ENCODE measurements around the gene PALLD. TPM values are rescaled to one million over a fixed set of nuclear protein-coding genes. Genes with fewer than 3 reads are reported as not detected.
"Not testable (repeated sequence)": the region's sequence is repeated elsewhere in the genome, so short reads cannot be mapped to it uniquely, and the experiment has no call there.

The PALLD gene
- total RNA-seq, 4 donors from 2014 or later, result 1,036 to 2,270 (median 2,202) TPM

DNA sequence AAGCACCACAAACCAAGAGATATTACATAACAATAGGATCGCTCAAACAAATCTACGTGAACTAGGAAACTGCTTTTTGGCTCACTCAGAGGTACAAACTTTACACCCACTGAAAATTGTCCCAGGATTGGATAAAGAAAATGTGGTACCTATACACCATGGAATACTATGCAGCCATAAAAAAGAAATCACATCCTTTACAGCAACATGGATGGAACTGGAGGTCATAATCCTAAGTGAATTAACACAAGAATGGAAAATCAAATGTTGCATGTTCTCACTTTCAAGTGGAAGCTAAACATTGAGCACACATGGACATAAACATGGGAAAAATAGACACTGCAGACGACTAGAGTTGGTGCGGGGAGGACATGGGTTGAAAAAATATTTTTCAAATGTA lies 305.4 kb downstream of the PALLD start:
- Histone ChIP-seq H3K36me3 (no peaks in the 10 kb centered on the region), H3K4me1 (peaks cover 0 to 22% (median 3%) of the 10 kb centered on the region in 3 donors), H3K27ac (no peak overlapping the region), H3K27me3 (no peaks in the 10 kb centered on the region), H3K4me3 (no peak overlapping the region), H3K9me3 (no peaks in the 10 kb centered on the region)
- WGBS, 2 donors (ENCODE audit: low coverage in 1 of 2), result 91 to 92% methylated on average over 4 of the region's 4 CpGs
- TF ChIP-seq POLR2A (IDR thresholded peaks at IDR 0.05) (no peak), POLR2AphosphoS5 (IDR thresholded peaks at IDR 0.05) (no peak), EP300 (IDR thresholded peaks at IDR 0.05) (no peak)
- TF ChIP-seq, protein P1, sequence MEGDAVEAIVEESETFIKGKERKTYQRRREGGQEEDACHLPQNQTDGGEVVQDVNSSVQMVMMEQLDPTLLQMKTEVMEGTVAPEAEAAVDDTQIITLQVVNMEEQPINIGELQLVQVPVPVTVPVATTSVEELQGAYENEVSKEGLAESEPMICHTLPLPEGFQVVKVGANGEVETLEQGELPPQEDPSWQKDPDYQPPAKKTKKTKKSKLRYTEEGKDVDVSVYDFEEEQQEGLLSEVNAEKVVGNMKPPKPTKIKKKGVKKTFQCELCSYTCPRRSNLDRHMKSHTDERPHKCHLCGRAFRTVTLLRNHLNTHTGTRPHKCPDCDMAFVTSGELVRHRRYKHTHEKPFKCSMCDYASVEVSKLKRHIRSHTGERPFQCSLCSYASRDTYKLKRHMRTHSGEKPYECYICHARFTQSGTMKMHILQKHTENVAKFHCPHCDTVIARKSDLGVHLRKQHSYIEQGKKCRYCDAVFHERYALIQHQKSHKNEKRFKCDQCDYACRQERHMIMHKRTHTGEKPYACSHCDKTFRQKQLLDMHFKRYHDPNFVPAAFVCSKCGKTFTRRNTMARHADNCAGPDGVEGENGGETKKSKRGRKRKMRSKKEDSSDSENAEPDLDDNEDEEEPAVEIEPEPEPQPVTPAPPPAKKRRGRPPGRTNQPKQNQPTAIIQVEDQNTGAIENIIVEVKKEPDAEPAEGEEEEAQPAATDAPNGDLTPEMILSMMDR (IDR thresholded peaks at IDR 0.05), result no peak
- ATAC-seq, result no peak

DNA sequence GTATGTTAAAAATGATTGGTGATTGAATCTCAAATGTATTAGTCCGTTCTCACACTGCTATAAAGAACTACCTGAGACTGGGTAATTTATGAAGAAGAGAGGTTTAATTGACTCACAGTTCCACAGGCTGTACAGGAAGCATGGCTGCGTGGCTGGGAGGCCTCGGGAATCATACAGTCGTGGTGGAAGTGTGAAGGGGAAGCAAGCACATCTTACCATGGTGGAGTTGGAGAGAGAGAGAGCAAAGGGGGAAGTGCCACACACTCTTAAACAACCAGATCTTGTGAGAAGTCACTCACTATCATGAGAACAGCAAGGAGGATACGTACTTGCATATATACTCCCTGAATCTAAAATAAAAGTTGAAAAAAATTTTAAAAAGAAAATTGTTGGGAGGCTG lies 306.2 kb downstream of the PALLD start:
- 85 to 91% methylated on average over 2 to 5 of the region's 5 CpGs for WGBS, 2 donors (ENCODE audit: low coverage in 1 of 2)
- not testable (repeated sequence) for H3K36me3 ChIP-seq, ATAC-seq, H3K27ac ChIP-seq, H3K27me3 ChIP-seq, H3K4me3 ChIP-seq, H3K9me3 ChIP-seq
- H3K4me1 ChIP-seq, result peaks cover 0 to 13% (median 0%) of the 10 kb centered on the region in 3 donors

DNA sequence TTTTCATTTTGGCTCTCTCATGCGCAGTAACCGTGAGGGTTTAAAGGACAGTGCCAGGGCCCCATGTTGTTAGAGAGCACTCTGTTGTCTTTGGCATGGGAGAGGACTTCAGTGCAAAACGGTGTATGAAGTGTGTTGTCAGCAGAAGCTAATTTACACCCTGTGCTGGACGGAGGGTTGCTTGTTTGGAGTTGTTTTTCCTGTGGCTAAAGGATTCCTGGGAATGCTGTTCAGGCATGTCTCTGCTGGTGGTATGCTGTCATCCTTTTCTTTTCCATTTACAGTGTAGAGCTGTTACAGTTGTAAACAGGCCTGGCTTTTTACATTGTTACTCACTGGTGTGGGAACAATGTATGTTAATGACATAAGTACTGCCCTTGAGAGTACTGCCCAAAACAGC lies 306.9 kb downstream of the PALLD start:
- Histone ChIP-seq H3K27me3 (no peaks in the 10 kb centered on the region), H3K4me3 (no peak overlapping the region), H3K27ac (peak overlapping the region in 2 of 4 donors; percentile 24 to 43), H3K9me3 (no peaks in the 10 kb centered on the region), H3K36me3 (no peaks in the 10 kb centered on the region), H3K4me1 (peaks cover 0 to 12% (median 0%) of the 10 kb centered on the region in 3 donors)
- WGBS, 2 donors (ENCODE audit: low coverage in 1 of 2), result 43 to 58% methylated on average over 3 to 4 of the region's 4 CpGs
- ATAC-seq, result peak; percentile 23
- no peak for TF ChIP-seq POLR2A (IDR thresholded peaks at IDR 0.05)
- no peak for TF ChIP-seq EP300 (IDR thresholded peaks at IDR 0.05)
- TF ChIP-seq, protein P1 (IDR thresholded peaks at IDR 0.05), result no peak
- no peak for TF ChIP-seq POLR2AphosphoS5 (IDR thresholded peaks at IDR 0.05)

DNA sequence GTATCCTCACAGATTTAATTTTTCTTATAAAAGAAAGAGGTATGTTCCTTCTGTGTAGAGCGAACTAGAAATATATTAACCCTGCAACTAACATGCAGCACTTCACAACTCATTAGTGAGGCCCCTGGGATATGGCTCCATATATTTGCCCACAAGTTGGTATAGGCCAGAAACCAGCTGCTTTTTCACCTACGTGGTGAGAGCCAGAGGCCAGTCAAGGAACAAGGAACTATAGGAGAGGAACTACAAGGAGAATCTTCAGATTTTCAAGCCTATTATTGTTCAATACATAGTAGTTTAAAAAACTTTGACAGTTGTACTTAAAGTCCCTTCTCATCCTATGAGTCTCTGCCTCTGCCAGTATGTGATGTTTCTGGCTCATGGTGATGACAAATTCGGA lies 307.3 kb downstream of the PALLD start:
- H3K27me3 ChIP-seq, result no peaks in the 10 kb centered on the region
- no peaks in the 10 kb centered on the region for H3K36me3 ChIP-seq
- TF ChIP-seq, protein P1 (IDR thresholded peaks at IDR 0.05), result no peak
- no peak for TF ChIP-seq POLR2AphosphoS5 (IDR thresholded peaks at IDR 0.05)
- TF ChIP-seq POLR2A (IDR thresholded peaks at IDR 0.05), result no peak
- no peak for TF ChIP-seq EP300 (IDR thresholded peaks at IDR 0.05)
- H3K27ac ChIP-seq, result peak overlapping the region in 2 of 4 donors; percentile 24 to 43
- H3K9me3 ChIP-seq, result no peaks in the 10 kb centered on the region
- WGBS, 2 donors (ENCODE audit: low coverage in 1 of 2), result 68 to 75% methylated on average over 2 to 3 of the region's 3 CpGs
- ATAC-seq, result no peak
- H3K4me3 ChIP-seq, result no peak overlapping the region
- peaks cover 0 to 12% (median 0%) of the 10 kb centered on the region in 3 donors for H3K4me1 ChIP-seq

DNA sequence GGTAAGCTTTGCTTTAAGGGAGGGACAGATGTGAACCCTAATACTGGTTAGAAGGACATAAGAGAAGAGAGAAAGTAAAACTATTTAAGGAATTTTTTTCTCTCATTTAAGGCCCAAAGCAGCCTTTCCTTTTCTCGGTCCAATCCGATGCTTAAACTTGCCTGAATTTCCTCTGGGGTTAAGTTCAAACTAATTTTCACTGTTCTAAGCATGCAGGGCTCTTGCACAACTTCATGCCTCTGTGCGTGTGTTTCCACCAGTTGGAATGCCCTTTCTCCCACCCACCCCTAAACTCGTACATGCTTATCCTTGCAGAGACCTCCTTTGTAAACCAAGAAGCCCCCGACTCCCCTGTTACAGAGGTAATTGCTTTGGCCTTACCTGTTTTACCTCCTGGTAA lies 308.5 kb downstream of the PALLD start:
- TF ChIP-seq EP300 (IDR thresholded peaks at IDR 0.05) (no peak), POLR2A (IDR thresholded peaks at IDR 0.05) (no peak), POLR2AphosphoS5 (IDR thresholded peaks at IDR 0.05) (no peak)
- TF ChIP-seq, protein P1 (IDR thresholded peaks at IDR 0.05), result no peak
- no peak overlapping the region for H3K4me3 ChIP-seq
- 77 to 80% methylated on average over 4 to 5 of the region's 5 CpGs for WGBS, 2 donors (ENCODE audit: low coverage in 1 of 2)
- ATAC-seq, result no peak
- H3K27ac ChIP-seq, result no peak overlapping the region
- H3K36me3 ChIP-seq, result no peaks in the 10 kb centered on the region
- peaks cover 0 to 12% (median 0%) of the 10 kb centered on the region in 3 donors for H3K4me1 ChIP-seq
- H3K9me3 ChIP-seq, result no peaks in the 10 kb centered on the region
- no peaks in the 10 kb centered on the region for H3K27me3 ChIP-seq

DNA sequence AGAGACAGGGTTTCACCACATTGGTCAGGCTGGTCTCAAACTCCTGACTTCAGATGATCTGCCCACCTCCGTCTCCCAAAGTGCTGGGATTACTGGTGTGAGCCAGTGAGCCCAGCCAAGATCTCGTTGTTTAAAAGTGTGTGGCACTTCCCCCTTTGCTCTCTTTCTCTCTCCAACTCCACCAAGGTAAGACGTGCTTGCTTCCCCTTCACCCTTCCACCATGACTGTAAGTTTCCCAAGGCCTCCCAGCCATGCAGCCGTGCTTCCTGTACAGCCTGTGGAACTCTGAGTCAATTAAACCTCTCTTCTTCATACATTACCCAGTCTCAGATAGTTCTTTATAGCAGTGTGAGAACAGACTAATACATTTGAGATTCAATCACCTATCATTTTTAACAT lies 309.4 kb downstream of the PALLD start:
- H3K36me3 ChIP-seq, H3K9me3 ChIP-seq, H3K27me3 ChIP-seq, H3K4me3 ChIP-seq, ATAC-seq, H3K27ac ChIP-seq: not testable (repeated sequence)
- 73 to 84% methylated on average over 2 to 4 of the region's 4 CpGs for WGBS, 2 donors (ENCODE audit: low coverage in 1 of 2)
- peaks cover 0 to 14% (median 0%) of the 10 kb centered on the region in 3 donors for H3K4me1 ChIP-seq

Data from gastroesophageal sphincter (tissue), 4 donors.